SK-N-SH (cell line): ENCODE measurements around the gene CD99L2. TPM values are rescaled to one million over a fixed set of nuclear protein-coding genes. Genes with fewer than 3 reads are reported as not detected.

Source experiments
- CTCF ChIA-PET: fragments of 300-600, 350-600 bp; formaldehyde crosslinking; extraction: SDS; loops from one replicate; lab custom pipeline; 2021; lab: Yijun Ruan, JAX
- POLR2A ChIA-PET: fragments of 350-600 bp; sonication (Branson Sonifier 250); formaldehyde crosslinking; extraction: SDS; loops from one replicate; lab custom pipeline; 2020; ENCODE audit warnings: antibody characterized with exemption, inconsistent platforms; lab: Yijun Ruan, JAX
- DNase-seq: peaks from one replicate; pipeline ENCODE4 v3.0.0; 2012
- H2AFZ ChIP-seq: fragments of 200-600 bp; sonication (generic); 2 replicates; pipeline ENCODE4 v1.8.1; 2016; ENCODE audit warnings: antibody characterized with exemption, mild to moderate bottlenecking, low read depth
- H3F3A ChIP-seq: fragments of 200-600 bp; sonication (generic); replicated peaks from 2 replicates; pipeline ENCODE3; 2016; ENCODE audit warnings: antibody characterized with exemption, mild to moderate bottlenecking; ENCODE audit not compliant: insufficient read depth
- H3K27ac ChIP-seq, 2 experiments: fragments of 200-500 bp in 1 of 2; fragments of 200-600 bp in 1 of 2; sonication (Bioruptor generic) in 1 of 2; sonication (generic), shearing (Covaris generic) in 1 of 2; 2 replicates each; pipeline versions ENCODE4 v1.5.1 to v1.6.1; 2014 to 2016; ENCODE audit warnings: low read depth in 2 of 2, inconsistent platforms in 1 of 2, low read length in 1 of 2, mild to moderate bottlenecking in 1 of 2, mixed read lengths in 1 of 2
- H3K27me3 ChIP-seq: fragments of 200-600 bp; sonication (generic), shearing (Covaris generic); 2 replicates; pipeline ENCODE4 v1.6.1; 2016; ENCODE audit warnings: mixed run types; ENCODE audit not compliant: insufficient read depth
- H3K36me3 ChIP-seq, 2 experiments: fragments of 200-500 bp in 1 of 2; fragments of 200-600 bp in 1 of 2; sonication (Bioruptor generic) in 1 of 2; sonication (generic) in 1 of 2; replicated peaks in 1 of 2; 2 replicates each; pipeline versions ENCODE3 to v1.5.1; 2014 to 2016; ENCODE audit warnings: low read length in 1 of 2, mild to moderate bottlenecking in 1 of 2; ENCODE audit not compliant: insufficient read depth in 2 of 2, control insufficient read depth in 1 of 2
- H3K4me1 ChIP-seq, 2 experiments: fragments of 200-500 bp in 1 of 2; fragments of 200-600 bp in 1 of 2; sonication (Bioruptor generic) in 1 of 2; sonication (generic), shearing (Covaris generic) in 1 of 2; 2 replicates each; pipeline versions ENCODE4 v1.5.1 to v1.6.1; 2014 to 2016; ENCODE audit warnings: low read depth in 1 of 2, low read length in 1 of 2, mixed run types in 1 of 2; ENCODE audit not compliant: insufficient read depth in 2 of 2, control insufficient read depth in 1 of 2
- H3K4me2 ChIP-seq: fragments of 200-600 bp; sonication (generic), shearing (Covaris generic); 2 replicates; pipeline ENCODE4 v1.6.1; 2017; ENCODE audit warnings: mixed run types
- H3K4me3 ChIP-seq, 2 experiments: fragments of 200-500 bp in 1 of 2; fragments of 200-600 bp in 1 of 2; sonication (Bioruptor generic) in 1 of 2; sonication (generic), shearing (Covaris generic) in 1 of 2; 2 replicates each; pipeline versions ENCODE4 v1.5.1 to v1.8.1; 2014 to 2016; ENCODE audit warnings: low read depth in 2 of 2, inconsistent platforms in 1 of 2, low read length in 1 of 2, mild to moderate bottlenecking in 1 of 2, mixed read lengths in 1 of 2, moderate library complexity in 1 of 2
- H3K79me2 ChIP-seq: fragments of 200-600 bp; sonication (generic); 2 replicates; pipeline ENCODE4 v1.8.1; 2017; ENCODE audit warnings: mild to moderate bottlenecking; ENCODE audit not compliant: insufficient read depth
- H3K9ac ChIP-seq: fragments of 200-600 bp; sonication (generic); 2 replicates; pipeline ENCODE4 v1.6.1; 2017; ENCODE audit warnings: mixed run types
- H3K9me2 ChIP-seq: fragments of 200-600 bp; sonication (generic); 2 replicates; pipeline ENCODE4 v1.6.1; 2017; ENCODE audit warnings: mixed run types
- H3K9me3 ChIP-seq: fragments of 200-600 bp; sonication (generic); 2 replicates; pipeline ENCODE4 v1.6.1; 2017; ENCODE audit warnings: mixed run types, mild to moderate bottlenecking, moderate library complexity
- H4K20me1 ChIP-seq: fragments of 200-600 bp; sonication (generic); 2 replicates; pipeline ENCODE4 v1.6.1; 2017; ENCODE audit warnings: mild to moderate bottlenecking, mixed run types; ENCODE audit not compliant: insufficient read depth
- CHD2 ChIP-seq: fragments of 150-350 bp; IDR thresholded peaks from 2 replicates; pipeline ENCODE4 v1.6.1; 2018; ENCODE audit warnings: low read length; ENCODE audit not compliant: partially characterized antibody
- CTCF ChIP-seq: fragments of 200-600 bp; sonication (generic); IDR thresholded peaks from 2 replicates; pipeline ENCODE4 v1.6.1; 2017; ENCODE audit warnings: antibody characterized with exemption, mild to moderate bottlenecking, moderate library complexity
- GATA2 ChIP-seq: sonication (generic); formaldehyde crosslinking; IDR thresholded peaks from 2 replicates; pipeline ENCODE4 v1.5.0; 2020; ENCODE audit warnings: mild to moderate bottlenecking, missing genetic modification reagents
- JUND ChIP-seq: IDR thresholded peaks from 2 replicates; pipeline ENCODE4 v1.4.0; 2012
- MAX ChIP-seq: IDR thresholded peaks from 2 replicates; pipeline ENCODE4 v1.4.0; 2012; ENCODE audit warnings: low read depth
- MXI1 ChIP-seq: IDR thresholded peaks from 2 replicates; pipeline ENCODE4 v1.6.1; 2012; ENCODE audit warnings: mild to moderate bottlenecking, low read depth, low read length, improper control_type of control experiment
- POLR2AphosphoS5 ChIP-seq: IDR thresholded peaks from 2 replicates; pipeline ENCODE4 v1.6.1; 2012; ENCODE audit warnings: low read depth, low read length
- RAD21 ChIP-seq: IDR thresholded peaks from 2 replicates; pipeline ENCODE4 v1.6.1; 2012; ENCODE audit warnings: mild to moderate bottlenecking, low read length
- RCOR1 ChIP-seq: fragments of 150-350 bp; IDR thresholded peaks from 2 replicates; pipeline ENCODE4 v1.6.1; 2017; ENCODE audit warnings: antibody characterized with exemption, low read length
- RFX5 ChIP-seq: IDR thresholded peaks from 2 replicates; pipeline ENCODE4 v1.6.1; 2012; ENCODE audit warnings: mild to moderate bottlenecking, improper control_type of control experiment, low read length
- SMC3 ChIP-seq: IDR thresholded peaks from 2 replicates; pipeline ENCODE4 v1.6.1; 2012; ENCODE audit warnings: low read depth, low read length, improper control_type of control experiment
- TAF1 ChIP-seq: IDR thresholded peaks from 2 replicates; pipeline ENCODE4 v1.6.1; 2012; ENCODE audit warnings: low read depth, mild to moderate bottlenecking, low read length, moderate library complexity, borderline replicate concordance
- TCF12 ChIP-seq: IDR thresholded peaks from 2 replicates; pipeline ENCODE4 v1.4.0; 2012
- TEAD4 ChIP-seq: IDR thresholded peaks from 2 replicates; pipeline ENCODE4 v1.4.0; 2012; ENCODE audit warnings: mild to moderate bottlenecking, borderline replicate concordance; ENCODE audit not compliant: insufficient read depth
- USF1 ChIP-seq: IDR thresholded peaks from 2 replicates; pipeline ENCODE4 v1.4.0; 2012; ENCODE audit warnings: low read depth, borderline replicate concordance
- USF2 ChIP-seq: fragments of 150-350 bp; IDR thresholded peaks from 2 replicates; pipeline ENCODE4 v1.6.1; 2017; ENCODE audit warnings: antibody characterized with exemption, low read length, low read depth, borderline replicate concordance
- ZBTB33 ChIP-seq: IDR thresholded peaks from 2 replicates; pipeline ENCODE4 v1.4.0; 2012; ENCODE audit warnings: low read depth, borderline replicate concordance
- WGBS: methylation state at CpG from one replicate; pipeline ENCODE4 v1.1.6; 2017; ENCODE audit warnings: low lambda C conversion rate; 5-methylcytosine and 5-hydroxymethylcytosine counted together
- polyA plus RNA-seq, 3 experiments: library from polyadenylated mRNA; depleted of rRNA; stranded (reverse); fragments of >200 nt; gene quantifications; 2 replicates each; pipeline ENCODE4 v1.2.3, GENCODE V29; 2012

CD99L2 gene
- polyA plus RNA-seq, 1 of the 3 experiments (the other 2 are of a cell fraction) = 57.7 TPM

GRCh38 chrX:150779385-150779784, 119.1 kb downstream of the CD99L2 start:
- CTCF ChIA-PET = interaction anchor here (1.4 kb wide), 1 partner anchor 303 kb away, joined by 5 read pairs; no protein-coding TSS in a partner anchor

More at GRCh38 chrX:150779385-150779784, 119.1 kb downstream of the CD99L2 start:
- POLR2A ChIA-PET = no interaction called here
- no peak for DNase-seq
- Histone ChIP-seq H3K79me2 (no peaks in the 10 kb centered on the region), H2AFZ (no peak overlapping the region), H3K4me1 (no peaks in the 10 kb centered on the region), H3K4me2 (no peak overlapping the region), H3F3A (no peaks in the 10 kb centered on the region), H3K9me2 (no peaks in the 10 kb centered on the region), H4K20me1 (no peaks in the 10 kb centered on the region), H3K4me3 (no peak overlapping the region), H3K27ac (no peak overlapping the region), H3K27me3 (no peaks in the 10 kb centered on the region), H3K9ac (no peak overlapping the region), H3K9me3 (no peaks in the 10 kb centered on the region), H3K36me3 (no peaks in the 10 kb centered on the region)
- WGBS = 49% methylated on average over 8 of the region's 8 CpGs
- TF ChIP-seq TAF1 = no peak
- TF ChIP-seq SMC3 = no peak
- no peak for TF ChIP-seq GATA2 (CRISPR knock-in tag)
- TF ChIP-seq USF1 = no peak
- TF ChIP-seq CTCF = no peak
- no peak for TF ChIP-seq USF2
- no peak for TF ChIP-seq MAX
- TF ChIP-seq JUND = no peak
- TF ChIP-seq RAD21 = no peak
- no peak for TF ChIP-seq TEAD4
- no peak for TF ChIP-seq CHD2
- TF ChIP-seq MXI1 = no peak
- no peak for TF ChIP-seq RFX5
- TF ChIP-seq ZBTB33 = no peak
- no peak for TF ChIP-seq TCF12
- no peak for TF ChIP-seq RCOR1
- TF ChIP-seq POLR2AphosphoS5 = no peak
